ENCODE measurements around the gene PAM.

DNA sequence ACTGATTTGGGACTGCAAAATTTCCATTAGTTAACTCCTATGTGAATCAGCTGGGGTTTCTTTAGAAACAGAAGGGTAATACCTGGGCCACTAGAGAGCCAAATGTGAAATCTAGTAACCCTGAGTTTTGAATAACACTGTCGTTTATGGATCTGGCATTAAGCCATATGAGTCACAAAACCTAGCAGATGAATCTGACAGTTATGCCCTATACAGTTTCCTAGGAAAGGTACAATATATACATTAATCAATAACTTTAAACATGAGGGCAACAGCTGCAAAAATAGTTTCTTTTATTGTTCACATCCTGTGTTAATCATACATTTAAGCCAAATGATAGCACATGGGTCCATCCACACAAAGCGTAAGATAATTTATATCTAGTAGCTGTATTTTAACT lies 56.9 kb downstream of the PAM start:
- no peak for TF ChIP-seq JUN (IDR thresholded peaks at IDR 0.05; ENCODE audit: low read depth, low read length)
- TF ChIP-seq, protein P1, sequence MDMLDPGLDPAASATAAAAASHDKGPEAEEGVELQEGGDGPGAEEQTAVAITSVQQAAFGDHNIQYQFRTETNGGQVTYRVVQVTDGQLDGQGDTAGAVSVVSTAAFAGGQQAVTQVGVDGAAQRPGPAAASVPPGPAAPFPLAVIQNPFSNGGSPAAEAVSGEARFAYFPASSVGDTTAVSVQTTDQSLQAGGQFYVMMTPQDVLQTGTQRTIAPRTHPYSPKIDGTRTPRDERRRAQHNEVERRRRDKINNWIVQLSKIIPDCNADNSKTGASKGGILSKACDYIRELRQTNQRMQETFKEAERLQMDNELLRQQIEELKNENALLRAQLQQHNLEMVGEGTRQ (IDR thresholded peaks at IDR 0.05; ENCODE audit: low read length), result no peak
- no peak for TF ChIP-seq POLR2A (IDR thresholded peaks at IDR 0.05; ENCODE audit: control extremely low read depth in 1 of 2, low read depth in 2 of 2, low read length in 2 of 2)
- TF ChIP-seq, protein P2, sequence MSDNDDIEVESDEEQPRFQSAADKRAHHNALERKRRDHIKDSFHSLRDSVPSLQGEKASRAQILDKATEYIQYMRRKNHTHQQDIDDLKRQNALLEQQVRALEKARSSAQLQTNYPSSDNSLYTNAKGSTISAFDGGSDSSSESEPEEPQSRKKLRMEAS (IDR thresholded peaks at IDR 0.05), result no peak
- no peak for TF ChIP-seq POLR2AphosphoS5 (IDR thresholded peaks at IDR 0.05; ENCODE audit: low read depth, low read length)
- no peak for TF ChIP-seq TCF12 (IDR thresholded peaks at IDR 0.05; ENCODE audit: low read depth, low read length)
- TF ChIP-seq RAD21 (IDR thresholded peaks at IDR 0.05 in 1 of 2, conservative IDR thresholded peaks at IDR 0.05 in 1 of 2; ENCODE audit: low read depth in 2 of 2, low read length in 2 of 2), result no peak
- TF ChIP-seq SIN3A (conservative IDR thresholded peaks at IDR 0.05 in 1 of 2, IDR thresholded peaks at IDR 0.05 in 1 of 2; ENCODE audit: low read depth in 1 of 2, low read length in 2 of 2), result no peak
- no peak for TF ChIP-seq BACH1 (IDR thresholded peaks at IDR 0.05; ENCODE audit: low read length)
- TF ChIP-seq, protein P3, sequence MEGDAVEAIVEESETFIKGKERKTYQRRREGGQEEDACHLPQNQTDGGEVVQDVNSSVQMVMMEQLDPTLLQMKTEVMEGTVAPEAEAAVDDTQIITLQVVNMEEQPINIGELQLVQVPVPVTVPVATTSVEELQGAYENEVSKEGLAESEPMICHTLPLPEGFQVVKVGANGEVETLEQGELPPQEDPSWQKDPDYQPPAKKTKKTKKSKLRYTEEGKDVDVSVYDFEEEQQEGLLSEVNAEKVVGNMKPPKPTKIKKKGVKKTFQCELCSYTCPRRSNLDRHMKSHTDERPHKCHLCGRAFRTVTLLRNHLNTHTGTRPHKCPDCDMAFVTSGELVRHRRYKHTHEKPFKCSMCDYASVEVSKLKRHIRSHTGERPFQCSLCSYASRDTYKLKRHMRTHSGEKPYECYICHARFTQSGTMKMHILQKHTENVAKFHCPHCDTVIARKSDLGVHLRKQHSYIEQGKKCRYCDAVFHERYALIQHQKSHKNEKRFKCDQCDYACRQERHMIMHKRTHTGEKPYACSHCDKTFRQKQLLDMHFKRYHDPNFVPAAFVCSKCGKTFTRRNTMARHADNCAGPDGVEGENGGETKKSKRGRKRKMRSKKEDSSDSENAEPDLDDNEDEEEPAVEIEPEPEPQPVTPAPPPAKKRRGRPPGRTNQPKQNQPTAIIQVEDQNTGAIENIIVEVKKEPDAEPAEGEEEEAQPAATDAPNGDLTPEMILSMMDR (IDR thresholded peaks at IDR 0.05; ENCODE audit: control extremely low read depth in 1 of 3, insufficient read depth in 1 of 3, low read depth in 1 of 3, low read length in 3 of 3), result no peak
- no peak for TF ChIP-seq JUND (IDR thresholded peaks at IDR 0.05; ENCODE audit: low read length)
- no peak for TF ChIP-seq YY1 (IDR thresholded peaks at IDR 0.05; ENCODE audit: low read depth, low read length)
- no peak for TF ChIP-seq TAF1 (IDR thresholded peaks at IDR 0.05; ENCODE audit: low read depth, low read length)
- no peak for TF ChIP-seq RFX5 (IDR thresholded peaks at IDR 0.05; ENCODE audit: borderline replicate concordance, low read depth, low read length)

Data from H1 (cell line).